Choroid plexus epithelial cell (primary cell): ENCODE results near the gene GASK1B.

Source experiments
- DNase-seq: peaks from one replicate; pipeline ENCODE4 v3.0.0-alpha.2; 2010; ENCODE audit warnings: low read depth
- H3K4me3 ChIP-seq: 2 replicates; pipeline ENCODE4 v1.5.1; 2011; ENCODE audit warnings: low read depth, mild to moderate bottlenecking, control low read depth, low read length, moderate library complexity
- TF ChIP-seq, protein P1 (sequence below): conservative IDR thresholded peaks from 2 replicates; pipeline ENCODE4 v1.5.1; 2011; ENCODE audit warnings: low read depth, mild to moderate bottlenecking, control low read depth, inconsistent platforms, low read length, moderate library complexity

Gene GASK1B

DNA sequence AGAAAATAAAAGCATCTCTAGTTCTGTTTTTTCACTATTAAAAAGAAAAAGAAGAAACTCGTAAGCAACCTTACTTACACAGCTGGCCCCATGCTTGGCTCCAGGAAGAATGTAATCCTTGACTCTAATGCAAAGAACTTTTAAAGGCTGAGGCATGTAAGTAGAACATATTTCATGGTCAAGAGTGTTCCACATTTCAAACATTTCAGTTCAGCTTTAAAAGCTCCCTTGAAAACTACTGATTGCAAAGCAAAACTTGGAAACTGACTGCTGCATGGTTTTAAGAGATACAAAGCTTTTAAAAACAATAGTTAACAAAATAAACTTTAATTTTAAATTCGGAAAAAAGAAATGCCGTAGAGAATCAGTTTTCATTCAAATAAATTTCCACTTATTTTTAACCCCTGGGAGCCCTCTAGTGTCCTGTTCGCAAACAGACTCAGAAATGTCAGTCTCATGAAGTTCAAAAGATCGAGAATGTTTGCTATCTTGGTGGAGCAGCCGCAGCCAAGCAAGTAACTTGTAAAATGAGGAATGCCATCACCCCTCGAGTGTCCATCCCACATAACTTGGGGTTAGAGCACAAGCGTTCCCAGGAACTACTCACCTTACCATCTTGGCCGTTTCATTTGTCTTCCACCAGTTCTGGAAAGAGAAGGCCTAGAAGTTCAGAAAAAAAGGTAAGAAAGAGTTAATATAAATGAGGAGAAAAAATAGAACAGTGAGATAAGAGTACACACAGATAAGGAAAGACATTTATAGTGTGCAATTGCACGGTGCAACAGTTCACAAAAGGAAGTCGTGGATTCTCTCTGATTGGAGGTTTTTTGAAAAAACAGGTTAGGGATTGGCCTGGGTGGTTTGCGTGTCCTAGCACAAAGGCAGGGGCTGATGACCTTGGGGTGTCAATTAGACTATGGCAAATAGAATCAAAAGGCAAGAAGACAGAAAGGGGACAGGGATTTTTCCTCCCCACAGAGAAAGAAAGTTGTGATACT lies at the start of gene GASK1B:
TSS of gene GASK1B (minus strand) at position 765 of the 998 bp plus-strand sequence. CDS start 1,650 bp downstream, outside the sequence.
- H3K4me3 ChIP-seq = peak within 1 kb of the TSS; percentile 59
- TF ChIP-seq, protein P1, sequence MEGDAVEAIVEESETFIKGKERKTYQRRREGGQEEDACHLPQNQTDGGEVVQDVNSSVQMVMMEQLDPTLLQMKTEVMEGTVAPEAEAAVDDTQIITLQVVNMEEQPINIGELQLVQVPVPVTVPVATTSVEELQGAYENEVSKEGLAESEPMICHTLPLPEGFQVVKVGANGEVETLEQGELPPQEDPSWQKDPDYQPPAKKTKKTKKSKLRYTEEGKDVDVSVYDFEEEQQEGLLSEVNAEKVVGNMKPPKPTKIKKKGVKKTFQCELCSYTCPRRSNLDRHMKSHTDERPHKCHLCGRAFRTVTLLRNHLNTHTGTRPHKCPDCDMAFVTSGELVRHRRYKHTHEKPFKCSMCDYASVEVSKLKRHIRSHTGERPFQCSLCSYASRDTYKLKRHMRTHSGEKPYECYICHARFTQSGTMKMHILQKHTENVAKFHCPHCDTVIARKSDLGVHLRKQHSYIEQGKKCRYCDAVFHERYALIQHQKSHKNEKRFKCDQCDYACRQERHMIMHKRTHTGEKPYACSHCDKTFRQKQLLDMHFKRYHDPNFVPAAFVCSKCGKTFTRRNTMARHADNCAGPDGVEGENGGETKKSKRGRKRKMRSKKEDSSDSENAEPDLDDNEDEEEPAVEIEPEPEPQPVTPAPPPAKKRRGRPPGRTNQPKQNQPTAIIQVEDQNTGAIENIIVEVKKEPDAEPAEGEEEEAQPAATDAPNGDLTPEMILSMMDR = peak; percentile 77
- peak; percentile 82 for DNase-seq

DNA sequence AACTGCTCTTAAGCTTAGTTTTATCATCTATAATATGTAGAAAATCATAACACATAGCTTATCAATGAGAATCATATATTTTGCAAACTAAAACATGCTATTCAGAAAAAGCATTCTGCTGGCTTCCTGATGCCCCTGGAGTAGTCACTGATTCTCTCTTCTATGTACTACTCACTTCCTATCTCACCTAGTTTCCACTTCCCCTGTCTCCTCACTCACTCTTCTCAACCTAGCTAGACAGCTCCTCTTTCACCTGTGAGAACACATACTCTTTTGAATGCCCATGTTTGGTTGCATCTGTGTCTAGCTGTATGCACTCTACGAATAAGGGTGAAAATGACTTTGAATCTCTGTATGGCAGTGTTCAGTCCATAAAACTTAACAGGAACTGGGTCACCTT lies 46.8 kb upstream of the GASK1B start:
- no peak overlapping the region for H3K4me3 ChIP-seq
- DNase-seq = no peak
- TF ChIP-seq, protein P1 = no peak

DNA sequence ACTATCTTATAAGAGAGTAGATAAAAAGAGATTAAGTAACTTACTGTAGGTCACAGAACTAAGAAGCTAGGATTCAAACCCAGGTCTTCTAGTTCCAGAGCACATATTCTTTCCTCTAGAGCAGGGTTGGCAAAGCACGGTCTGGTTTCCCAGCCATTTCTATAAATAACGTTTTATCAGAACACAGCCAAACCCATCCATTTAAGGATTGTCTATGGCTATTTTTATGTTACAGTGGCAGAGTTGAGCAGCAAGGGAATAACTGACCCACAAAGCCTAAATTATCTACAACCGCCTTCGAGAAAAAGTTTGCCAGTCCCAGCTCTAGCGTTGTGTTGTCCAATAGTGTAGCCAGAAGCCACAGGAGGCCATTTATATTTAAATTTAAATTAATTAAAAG lies 44.9 kb upstream of the GASK1B start:
- H3K4me3 ChIP-seq = no peak overlapping the region
- TF ChIP-seq, protein P1 = no peak
- DNase-seq = no peak

DNA sequence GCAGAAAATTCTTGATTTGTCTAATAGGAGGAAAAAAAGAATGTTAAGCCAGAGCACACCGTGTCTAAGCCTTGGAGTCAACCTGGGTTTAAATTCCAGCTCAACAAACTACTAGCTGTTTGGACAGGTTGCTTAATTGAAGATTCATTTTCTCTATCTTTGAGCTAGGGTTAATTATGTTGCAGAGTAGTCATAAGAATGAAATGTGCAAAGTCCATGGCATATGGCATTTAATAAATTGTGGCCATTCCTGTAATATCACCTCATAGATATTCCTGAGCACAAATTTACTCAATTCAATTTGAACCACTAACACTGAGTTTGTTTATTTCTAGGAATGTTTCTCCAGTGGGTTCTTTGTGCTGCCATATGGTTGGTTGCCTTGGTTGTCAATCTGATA lies 42.0 kb upstream of the GASK1B start:
- TF ChIP-seq, protein P1 = no peak
- DNase-seq = no peak
- no peak overlapping the region for H3K4me3 ChIP-seq

DNA sequence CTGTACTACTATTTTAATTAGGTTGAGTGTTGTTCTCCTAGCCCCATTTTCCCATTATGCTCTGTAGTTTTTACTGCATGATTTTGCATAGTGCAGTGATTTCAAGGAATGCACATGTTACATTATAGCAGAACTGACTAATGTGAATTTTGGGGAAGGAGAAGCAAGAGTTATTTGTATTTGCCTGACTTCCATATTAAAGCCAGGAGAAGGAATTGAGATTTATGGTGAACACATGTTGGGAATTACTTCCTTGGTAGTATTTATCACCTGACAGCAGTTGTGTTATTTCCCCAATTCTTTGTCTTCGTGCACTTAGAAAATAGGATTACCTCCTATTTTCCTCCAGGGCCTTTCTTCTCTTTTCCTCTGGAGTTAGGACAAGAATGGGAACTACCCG lies 40.6 kb upstream of the GASK1B start:
- DNase-seq = no peak
- H3K4me3 ChIP-seq = no peak overlapping the region
- TF ChIP-seq, protein P1 = no peak

DNA sequence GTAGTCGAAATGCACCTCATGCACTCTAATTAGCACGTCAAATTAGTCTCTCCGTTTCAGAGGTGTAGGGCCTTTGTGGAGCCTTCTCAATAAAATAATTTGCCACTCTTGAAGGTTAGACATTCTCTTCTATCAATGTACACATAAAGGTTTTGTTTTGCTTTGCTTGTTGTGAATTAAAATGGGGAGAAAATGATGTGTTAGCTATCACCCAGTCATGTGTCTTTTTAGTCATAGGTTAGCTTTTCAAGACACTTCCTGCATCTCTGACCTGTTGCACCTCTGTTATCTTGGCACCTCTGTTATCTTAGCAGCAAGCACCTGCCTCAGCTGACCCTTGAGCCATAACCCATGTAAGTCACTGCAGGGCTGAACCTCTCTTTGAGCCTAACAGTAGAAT lies 38.4 kb upstream of the GASK1B start:
- peak; percentile 12 for DNase-seq
- TF ChIP-seq, protein P1 = no peak
- peak overlapping the region; percentile 59 for H3K4me3 ChIP-seq
